HL-60 (cell line): ENCODE results near the gene HIP1.
"Not testable (repeated sequence)": the region's sequence is repeated elsewhere in the genome, so short reads cannot be mapped to it uniquely, and the experiment has no call there.

Experiments used
- DNase-seq, 2 experiments: peaks; one replicate each; pipeline ENCODE4 v3.0.0-alpha.2; 2010 to 2020; ENCODE audit warnings: low read depth in 1 of 2, low spot score in 1 of 2
- H3K27ac ChIP-seq: fragments of 250-450 bp; sonication (Bioruptor Pico); replicated peaks from 2 replicates; pipeline ENCODE4 v1.5.1; 2020; ENCODE audit warnings: mild to moderate bottlenecking, moderate library complexity
- H3K27me3 ChIP-seq: fragments of 250-450 bp; sonication (Bioruptor Pico); 2 replicates; pipeline ENCODE4 v1.5.1; 2021; ENCODE audit warnings: mild to moderate bottlenecking, moderate library complexity; ENCODE audit not compliant: insufficient read depth, poor library complexity, severe bottlenecking
- H3K4me3 ChIP-seq: replicated peaks from 2 replicates; pipeline ENCODE4 v1.5.1; 2011; ENCODE audit warnings: mild to moderate bottlenecking, control low read depth, low read length; ENCODE audit not compliant: insufficient read depth
- GABPA ChIP-seq: IDR thresholded peaks from 2 replicates; pipeline ENCODE4 v1.6.1; 2012; ENCODE audit warnings: low read depth
- POLR2AphosphoS5 ChIP-seq: IDR thresholded peaks from 2 replicates; pipeline ENCODE4 v1.6.1; 2012; ENCODE audit warnings: low read depth
- SPI1 ChIP-seq: IDR thresholded peaks from 2 replicates; pipeline ENCODE4 v1.6.1; 2012; ENCODE audit warnings: low read depth, mild to moderate bottlenecking, borderline replicate concordance
- TF ChIP-seq, protein P1 (sequence below): IDR thresholded peaks from 2 replicates; pipeline ENCODE4 v1.6.1; 2012; ENCODE audit warnings: low read depth; ENCODE audit not compliant: insufficient replicate concordance
- TF ChIP-seq, protein P2 (sequence below): IDR thresholded peaks from one replicate; pipeline ENCODE4 v1.5.1; 2011; ENCODE audit warnings: low read length, control low read depth, inconsistent platforms; ENCODE audit not compliant: insufficient read depth

HIP1 gene

DNA sequence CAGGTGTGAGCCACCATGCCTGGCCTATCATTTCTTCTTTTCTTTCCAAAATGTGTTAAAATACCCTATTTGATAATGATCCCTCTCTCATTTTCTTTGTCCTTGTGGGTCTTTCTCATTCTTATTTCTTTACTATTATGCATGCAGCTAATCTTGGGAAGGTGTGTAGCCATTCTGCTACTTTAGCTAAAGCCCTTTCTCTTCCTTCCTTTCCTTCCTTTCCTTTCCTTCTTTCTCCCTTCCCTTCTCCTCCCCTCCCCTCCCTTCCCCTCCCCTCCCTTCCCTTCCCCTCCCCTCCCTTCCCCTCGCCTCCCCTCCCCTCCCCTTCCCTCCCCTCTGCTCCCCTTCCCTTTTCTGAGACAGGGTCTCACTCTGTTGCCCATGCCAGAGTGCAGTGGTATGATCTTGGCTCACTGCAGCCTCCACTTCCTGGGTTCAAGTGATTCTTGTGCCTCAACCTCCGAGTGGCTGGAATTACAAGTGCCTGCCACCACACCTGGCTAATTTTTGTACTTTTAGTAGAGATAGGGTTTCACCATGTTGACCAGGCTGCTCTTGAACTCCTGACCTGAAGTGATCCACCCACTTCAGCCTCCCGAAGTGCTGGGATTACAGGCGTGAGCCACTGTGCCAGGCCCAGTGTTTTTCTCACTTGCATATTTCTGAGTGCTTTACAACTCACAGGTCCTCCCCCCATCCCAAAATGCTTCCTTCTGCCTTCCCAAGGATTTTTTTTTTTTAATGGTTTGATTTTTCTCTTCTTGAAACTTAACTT is 42.3 kb downstream of the HIP1 start:
- Histone ChIP-seq H3K27ac (no peak overlapping the region), H3K4me3 (no peak overlapping the region), H3K27me3 (no peaks in the 10 kb centered on the region)
- DNase-seq: no peak
- TF ChIP-seq, protein P1, sequence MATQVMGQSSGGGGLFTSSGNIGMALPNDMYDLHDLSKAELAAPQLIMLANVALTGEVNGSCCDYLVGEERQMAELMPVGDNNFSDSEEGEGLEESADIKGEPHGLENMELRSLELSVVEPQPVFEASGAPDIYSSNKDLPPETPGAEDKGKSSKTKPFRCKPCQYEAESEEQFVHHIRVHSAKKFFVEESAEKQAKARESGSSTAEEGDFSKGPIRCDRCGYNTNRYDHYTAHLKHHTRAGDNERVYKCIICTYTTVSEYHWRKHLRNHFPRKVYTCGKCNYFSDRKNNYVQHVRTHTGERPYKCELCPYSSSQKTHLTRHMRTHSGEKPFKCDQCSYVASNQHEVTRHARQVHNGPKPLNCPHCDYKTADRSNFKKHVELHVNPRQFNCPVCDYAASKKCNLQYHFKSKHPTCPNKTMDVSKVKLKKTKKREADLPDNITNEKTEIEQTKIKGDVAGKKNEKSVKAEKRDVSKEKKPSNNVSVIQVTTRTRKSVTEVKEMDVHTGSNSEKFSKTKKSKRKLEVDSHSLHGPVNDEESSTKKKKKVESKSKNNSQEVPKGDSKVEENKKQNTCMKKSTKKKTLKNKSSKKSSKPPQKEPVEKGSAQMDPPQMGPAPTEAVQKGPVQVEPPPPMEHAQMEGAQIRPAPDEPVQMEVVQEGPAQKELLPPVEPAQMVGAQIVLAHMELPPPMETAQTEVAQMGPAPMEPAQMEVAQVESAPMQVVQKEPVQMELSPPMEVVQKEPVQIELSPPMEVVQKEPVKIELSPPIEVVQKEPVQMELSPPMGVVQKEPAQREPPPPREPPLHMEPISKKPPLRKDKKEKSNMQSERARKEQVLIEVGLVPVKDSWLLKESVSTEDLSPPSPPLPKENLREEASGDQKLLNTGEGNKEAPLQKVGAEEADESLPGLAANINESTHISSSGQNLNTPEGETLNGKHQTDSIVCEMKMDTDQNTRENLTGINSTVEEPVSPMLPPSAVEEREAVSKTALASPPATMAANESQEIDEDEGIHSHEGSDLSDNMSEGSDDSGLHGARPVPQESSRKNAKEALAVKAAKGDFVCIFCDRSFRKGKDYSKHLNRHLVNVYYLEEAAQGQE: no peak
- TF ChIP-seq, protein P2, sequence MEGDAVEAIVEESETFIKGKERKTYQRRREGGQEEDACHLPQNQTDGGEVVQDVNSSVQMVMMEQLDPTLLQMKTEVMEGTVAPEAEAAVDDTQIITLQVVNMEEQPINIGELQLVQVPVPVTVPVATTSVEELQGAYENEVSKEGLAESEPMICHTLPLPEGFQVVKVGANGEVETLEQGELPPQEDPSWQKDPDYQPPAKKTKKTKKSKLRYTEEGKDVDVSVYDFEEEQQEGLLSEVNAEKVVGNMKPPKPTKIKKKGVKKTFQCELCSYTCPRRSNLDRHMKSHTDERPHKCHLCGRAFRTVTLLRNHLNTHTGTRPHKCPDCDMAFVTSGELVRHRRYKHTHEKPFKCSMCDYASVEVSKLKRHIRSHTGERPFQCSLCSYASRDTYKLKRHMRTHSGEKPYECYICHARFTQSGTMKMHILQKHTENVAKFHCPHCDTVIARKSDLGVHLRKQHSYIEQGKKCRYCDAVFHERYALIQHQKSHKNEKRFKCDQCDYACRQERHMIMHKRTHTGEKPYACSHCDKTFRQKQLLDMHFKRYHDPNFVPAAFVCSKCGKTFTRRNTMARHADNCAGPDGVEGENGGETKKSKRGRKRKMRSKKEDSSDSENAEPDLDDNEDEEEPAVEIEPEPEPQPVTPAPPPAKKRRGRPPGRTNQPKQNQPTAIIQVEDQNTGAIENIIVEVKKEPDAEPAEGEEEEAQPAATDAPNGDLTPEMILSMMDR: no peak
- TF ChIP-seq POLR2AphosphoS5 (no peak), GABPA (no peak), SPI1 (no peak)

DNA sequence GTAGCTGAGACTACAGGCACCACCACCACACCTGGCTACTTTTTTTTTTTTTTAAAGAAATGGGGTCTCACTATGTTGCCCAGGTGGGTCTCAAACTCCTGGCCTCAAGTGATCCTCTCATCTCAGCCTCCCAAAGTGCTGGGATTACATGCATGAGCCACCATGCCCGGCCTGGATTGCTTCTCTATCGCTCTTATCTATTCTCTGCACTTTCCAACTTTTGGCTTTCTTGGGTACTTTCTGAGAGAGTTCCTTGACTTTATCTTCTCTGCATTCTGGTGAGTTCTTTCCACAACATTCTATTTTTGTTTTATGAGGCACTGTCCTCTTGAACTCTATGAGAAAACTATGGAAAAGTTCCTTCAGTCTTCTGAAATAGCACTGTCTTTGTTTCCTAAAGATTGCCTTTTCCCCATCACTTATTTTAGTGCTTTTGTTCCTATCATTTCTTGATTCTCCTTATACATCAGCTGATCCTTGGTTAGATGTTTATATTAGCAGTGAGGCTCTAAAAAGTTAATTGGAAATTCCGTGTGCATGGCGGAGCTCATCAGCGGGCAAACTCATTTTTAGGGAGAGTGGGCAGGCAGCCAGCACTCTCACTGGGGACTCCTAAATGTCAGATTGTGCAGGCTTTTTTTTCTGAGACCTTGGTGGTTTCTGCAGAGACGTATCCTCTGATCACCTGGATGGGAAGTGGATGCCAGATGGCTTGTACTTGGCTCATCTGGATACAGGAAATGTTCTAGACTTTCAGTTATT is 43.9 kb downstream of the HIP1 start:
- Histone ChIP-seq H3K27me3 (no peaks in the 10 kb centered on the region), H3K27ac (no peak overlapping the region), H3K4me3 (no peak overlapping the region)
- DNase-seq: no peak
- no peak for TF ChIP-seq POLR2AphosphoS5
- TF ChIP-seq, protein P1: no peak
- TF ChIP-seq SPI1: no peak
- TF ChIP-seq GABPA: no peak
- TF ChIP-seq, protein P2: no peak

DNA sequence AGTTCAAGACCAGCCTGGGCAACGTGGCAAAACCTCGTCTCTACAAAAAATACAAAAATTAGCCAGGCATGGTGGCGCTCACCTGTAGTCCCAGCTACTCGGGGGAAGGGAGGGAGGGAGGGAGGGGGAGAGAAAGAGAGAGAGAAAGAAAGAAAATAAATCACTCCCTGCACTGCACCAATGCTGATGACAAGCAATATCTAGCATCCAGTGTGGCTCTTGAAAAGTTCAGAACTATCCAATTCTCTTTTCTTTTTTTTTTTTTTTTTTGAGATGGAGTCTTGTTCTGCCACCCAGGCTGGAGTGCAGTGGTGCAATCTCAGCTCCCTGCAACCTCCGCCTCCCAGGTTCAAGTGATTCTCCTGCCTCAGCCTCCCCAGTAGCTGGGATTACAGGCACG is 45.1 kb downstream of the HIP1 start:
- not testable (repeated sequence) for DNase-seq, H3K27me3 ChIP-seq, H3K4me3 ChIP-seq, H3K27ac ChIP-seq

DNA sequence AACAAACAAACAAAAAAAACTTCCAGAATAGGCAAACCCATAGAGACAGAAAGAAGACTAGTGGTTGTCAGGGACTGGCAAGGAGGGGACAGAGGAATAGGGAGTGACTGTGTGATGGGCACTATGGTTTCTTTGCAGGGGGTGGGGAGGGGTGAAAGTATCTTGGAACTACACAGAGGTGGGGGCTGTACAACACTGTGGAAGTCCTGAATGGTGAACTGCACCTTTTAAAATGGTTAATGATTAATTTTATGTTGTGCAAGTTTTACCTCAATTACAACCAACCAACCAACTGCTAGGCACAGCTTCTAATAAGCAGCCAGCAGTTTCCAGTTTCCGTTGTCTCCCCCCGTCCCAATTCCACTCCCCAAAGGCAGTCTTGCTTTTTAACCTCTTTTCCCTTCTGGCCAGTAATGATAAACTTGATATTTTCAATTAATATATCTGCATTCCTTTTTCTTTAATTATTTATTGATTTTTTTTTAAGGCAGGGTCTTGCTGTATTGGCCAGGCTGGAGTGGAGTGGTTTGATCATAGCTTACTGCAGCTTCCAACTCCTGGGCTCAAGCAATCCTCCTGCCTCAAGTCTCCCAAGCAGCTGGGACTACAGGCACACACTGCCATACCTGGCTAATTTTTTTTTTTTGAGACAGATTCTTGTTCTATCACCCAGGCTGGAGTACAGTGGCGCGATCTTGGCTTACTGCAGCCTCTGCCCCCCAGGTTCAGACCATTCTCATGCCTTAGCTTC is 46.8 kb downstream of the HIP1 start:
- H3K27me3 ChIP-seq: peaks cover 4% of the 10 kb centered on the region
- DNase-seq: no peak
- H3K27ac ChIP-seq: no peak overlapping the region
- TF ChIP-seq POLR2AphosphoS5 (no peak), GABPA (no peak), SPI1 (no peak)
- TF ChIP-seq, protein P2: no peak
- TF ChIP-seq, protein P1: no peak
- H3K4me3 ChIP-seq: no peak overlapping the region
